Measurements from ENCODE around the gene SLC7A7. TPM values are rescaled to one million over a fixed set of nuclear protein-coding genes. Genes with fewer than 3 reads are reported as not detected.

Gene SLC7A7
- total and polyA plus RNA-seq, 10 of the 15 experiments (the other 5 are each of a cell fraction or from before 2014, with no cell fraction given), result 27.8 to 79.2 (median 50.8) TPM

DNA sequence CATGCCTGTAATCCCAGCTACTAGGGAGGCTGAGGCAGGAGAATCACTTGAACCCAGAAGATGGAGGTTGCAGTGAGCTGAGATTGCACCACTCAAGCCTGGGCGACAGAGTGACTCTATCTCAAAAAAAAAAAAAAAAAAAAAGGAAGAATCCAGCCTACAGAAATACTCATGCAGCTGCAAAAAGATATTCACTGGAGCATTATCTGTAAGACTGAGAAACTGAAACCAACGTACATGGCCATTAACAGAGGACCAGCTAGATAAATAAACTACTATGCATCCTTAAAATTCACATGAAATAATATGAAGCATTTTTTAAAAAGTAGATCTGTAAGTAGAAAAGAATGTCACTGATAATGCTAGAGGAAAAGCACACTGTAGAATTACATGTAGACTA is 3.5 kb downstream of the SLC7A7 start:
- Histone ChIP-seq H2AFZ (ENCODE audit: control insufficient read depth, low read depth, low read length) (no peak overlapping the region; the same call in 1 of the 2 replicates), H3K4me1 (ENCODE audit: control insufficient read depth, insufficient read depth, low read length) (peaks cover 29% of the 10 kb centered on the region), H4K20me1 (ENCODE audit: control insufficient read depth, insufficient read depth) (no peaks in the 10 kb centered on the region), H3K9ac (ENCODE audit: control insufficient read depth, insufficient read depth, low read length) (peak overlapping the region; percentile 62), H3K4me2 (ENCODE audit: control insufficient read depth, insufficient read depth) (peak overlapping the region; percentile 78), H3K4me3 (peak overlapping the region; percentile 78), H3K9me3 (replicated peaks; ENCODE audit: control insufficient read depth, insufficient read depth, low read length) (no peaks in the 10 kb centered on the region), H3K27ac (ENCODE audit: control insufficient read depth, insufficient read depth) (peak overlapping the region; percentile 71), H3K36me3 (ENCODE audit: control insufficient read depth in 2 of 2, insufficient read depth in 2 of 2, low read length in 1 of 2) (no peaks in the 10 kb centered on the region), H3K27me3 (replicated peaks in 1 of 2; ENCODE audit: control insufficient read depth in 2 of 2, insufficient read depth in 2 of 2, low read length in 1 of 2) (no peaks in the 10 kb centered on the region), H3K79me2 (ENCODE audit: control insufficient read depth, insufficient read depth, low read length) (peaks cover 54% of the 10 kb centered on the region)
- ChIA-PET RAD21 (ENCODE audit: unreplicated experiment) (interaction anchor here (0.8 to 14.2 kb wide), 15 partner anchors 8 to 248 kb away, joined by 3 to 219 read pairs (median 5); partner anchors contain the start of gene OXA1L), SMC1A (ENCODE audit: uncharacterized antibody, unreplicated experiment) (interaction anchor here (0.6 to 16.0 kb wide), 19 partner anchors 8 to 254 kb away, joined by 3 to 395 read pairs (median 4); partner anchors contain the start of genes LRP10, MRPL52 and OXA1L), CTCF (interaction anchor here (1.0 to 15.1 kb wide), 11 partner anchors 9 to 357 kb away, joined by 3 to 324 read pairs (median 10); no protein-coding TSS in a partner anchor), POLR2A (interaction anchor here (0.6 to 17.5 kb wide), 8 partner anchors 8 to 327 kb away, joined by 3 to 245 read pairs (median 6); no protein-coding TSS in a partner anchor)
- no peak for DNase-seq (ENCODE audit: low read depth, low spot score)
- 0% methylated on average over 1 of the region's 2 CpGs for WGBS (ENCODE audit: insufficient coverage, insufficient replicate concordance, low lambda C conversion rate, missing lambda C conversion rate)
- no peak for FAIRE-seq
- BruUV-seq (replicated peaks), result no TSS peak
- in situ Hi-C loops (cut with MboI) (no loop called here), intact Hi-C loops (cut with micrococcal nuclease; ENCODE audit: unreplicated experiment) (loop anchor here (1.0 to 2.0 kb wide), 2 partner anchors 11 to 21 kb away; no protein-coding TSS in a partner anchor)
- peak; percentile 22 for ATAC-seq
- no peak for TF ChIP-seq KDM1A (IDR thresholded peaks at IDR 0.05; ENCODE audit: borderline replicate concordance)
- no peak for TF ChIP-seq EGR1 (IDR thresholded peaks at IDR 0.05; ENCODE audit: borderline replicate concordance in 1 of 2, low read depth in 2 of 2, low read length in 2 of 2)
- TF ChIP-seq NFYA (IDR thresholded peaks at IDR 0.05; ENCODE audit: borderline replicate concordance, low read depth, low read length), result no peak
- TF ChIP-seq, protein P1, sequence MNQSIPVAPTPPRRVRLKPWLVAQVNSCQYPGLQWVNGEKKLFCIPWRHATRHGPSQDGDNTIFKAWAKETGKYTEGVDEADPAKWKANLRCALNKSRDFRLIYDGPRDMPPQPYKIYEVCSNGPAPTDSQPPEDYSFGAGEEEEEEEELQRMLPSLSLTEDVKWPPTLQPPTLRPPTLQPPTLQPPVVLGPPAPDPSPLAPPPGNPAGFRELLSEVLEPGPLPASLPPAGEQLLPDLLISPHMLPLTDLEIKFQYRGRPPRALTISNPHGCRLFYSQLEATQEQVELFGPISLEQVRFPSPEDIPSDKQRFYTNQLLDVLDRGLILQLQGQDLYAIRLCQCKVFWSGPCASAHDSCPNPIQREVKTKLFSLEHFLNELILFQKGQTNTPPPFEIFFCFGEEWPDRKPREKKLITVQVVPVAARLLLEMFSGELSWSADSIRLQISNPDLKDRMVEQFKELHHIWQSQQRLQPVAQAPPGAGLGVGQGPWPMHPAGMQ (IDR thresholded peaks at IDR 0.05; ENCODE audit: borderline replicate concordance), result no peak
- TF ChIP-seq, protein P2, sequence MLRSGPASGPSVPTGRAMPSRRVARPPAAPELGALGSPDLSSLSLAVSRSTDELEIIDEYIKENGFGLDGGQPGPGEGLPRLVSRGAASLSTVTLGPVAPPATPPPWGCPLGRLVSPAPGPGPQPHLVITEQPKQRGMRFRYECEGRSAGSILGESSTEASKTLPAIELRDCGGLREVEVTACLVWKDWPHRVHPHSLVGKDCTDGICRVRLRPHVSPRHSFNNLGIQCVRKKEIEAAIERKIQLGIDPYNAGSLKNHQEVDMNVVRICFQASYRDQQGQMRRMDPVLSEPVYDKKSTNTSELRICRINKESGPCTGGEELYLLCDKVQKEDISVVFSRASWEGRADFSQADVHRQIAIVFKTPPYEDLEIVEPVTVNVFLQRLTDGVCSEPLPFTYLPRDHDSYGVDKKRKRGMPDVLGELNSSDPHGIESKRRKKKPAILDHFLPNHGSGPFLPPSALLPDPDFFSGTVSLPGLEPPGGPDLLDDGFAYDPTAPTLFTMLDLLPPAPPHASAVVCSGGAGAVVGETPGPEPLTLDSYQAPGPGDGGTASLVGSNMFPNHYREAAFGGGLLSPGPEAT (IDR thresholded peaks at IDR 0.05; ENCODE audit: low read depth), result no peak
- TF ChIP-seq TAF1 (IDR thresholded peaks at IDR 0.05; ENCODE audit: borderline replicate concordance, low read depth, low read length), result no peak
- TF ChIP-seq EZH2 (IDR thresholded peaks at IDR 0.05; ENCODE audit: borderline replicate concordance, control insufficient read depth, low read depth, low read length), result no peak
- TF ChIP-seq WRNIP1 (IDR thresholded peaks at IDR 0.05; ENCODE audit: borderline replicate concordance, low read depth, low read length), result no peak
- TF ChIP-seq POU2F2 (IDR thresholded peaks at IDR 0.05; ENCODE audit: borderline replicate concordance, low read depth, low read length), result no peak
- no peak for TF ChIP-seq HDAC6 (IDR thresholded peaks at IDR 0.05; ENCODE audit: unreplicated experiment)
- no peak for TF ChIP-seq IKZF1 (conservative IDR thresholded peaks at IDR 0.05)
- TF ChIP-seq, protein P3, sequence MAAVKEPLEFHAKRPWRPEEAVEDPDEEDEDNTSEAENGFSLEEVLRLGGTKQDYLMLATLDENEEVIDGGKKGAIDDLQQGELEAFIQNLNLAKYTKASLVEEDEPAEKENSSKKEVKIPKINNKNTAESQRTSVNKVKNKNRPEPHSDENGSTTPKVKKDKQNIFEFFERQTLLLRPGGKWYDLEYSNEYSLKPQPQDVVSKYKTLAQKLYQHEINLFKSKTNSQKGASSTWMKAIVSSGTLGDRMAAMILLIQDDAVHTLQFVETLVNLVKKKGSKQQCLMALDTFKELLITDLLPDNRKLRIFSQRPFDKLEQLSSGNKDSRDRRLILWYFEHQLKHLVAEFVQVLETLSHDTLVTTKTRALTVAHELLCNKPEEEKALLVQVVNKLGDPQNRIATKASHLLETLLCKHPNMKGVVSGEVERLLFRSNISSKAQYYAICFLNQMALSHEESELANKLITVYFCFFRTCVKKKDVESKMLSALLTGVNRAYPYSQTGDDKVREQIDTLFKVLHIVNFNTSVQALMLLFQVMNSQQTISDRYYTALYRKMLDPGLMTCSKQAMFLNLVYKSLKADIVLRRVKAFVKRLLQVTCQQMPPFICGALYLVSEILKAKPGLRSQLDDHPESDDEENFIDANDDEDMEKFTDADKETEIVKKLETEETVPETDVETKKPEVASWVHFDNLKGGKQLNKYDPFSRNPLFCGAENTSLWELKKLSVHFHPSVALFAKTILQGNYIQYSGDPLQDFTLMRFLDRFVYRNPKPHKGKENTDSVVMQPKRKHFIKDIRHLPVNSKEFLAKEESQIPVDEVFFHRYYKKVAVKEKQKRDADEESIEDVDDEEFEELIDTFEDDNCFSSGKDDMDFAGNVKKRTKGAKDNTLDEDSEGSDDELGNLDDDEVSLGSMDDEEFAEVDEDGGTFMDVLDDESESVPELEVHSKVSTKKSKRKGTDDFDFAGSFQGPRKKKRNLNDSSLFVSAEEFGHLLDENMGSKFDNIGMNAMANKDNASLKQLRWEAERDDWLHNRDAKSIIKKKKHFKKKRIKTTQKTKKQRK (IDR thresholded peaks at IDR 0.05; ENCODE audit: low read depth, low read length), result no peak
- TF ChIP-seq NBN (IDR thresholded peaks at IDR 0.05), result no peak
- no peak for TF ChIP-seq CREM (IDR thresholded peaks at IDR 0.05; ENCODE audit: low read depth)
- TF ChIP-seq BRCA1 (IDR thresholded peaks at IDR 0.05; ENCODE audit: low read depth, low read length), result no peak
- TF ChIP-seq MEF2B (IDR thresholded peaks at IDR 0.05; ENCODE audit: partially characterized antibody, poor library complexity, severe bottlenecking), result no peak
- TF ChIP-seq TARDBP (IDR thresholded peaks at IDR 0.05; ENCODE audit: borderline replicate concordance), result no peak
- TF ChIP-seq TCF12 (IDR thresholded peaks at IDR 0.05; ENCODE audit: low read depth, low read length), result no peak
- no peak for TF ChIP-seq BACH1 (IDR thresholded peaks at IDR 0.05; ENCODE audit: borderline replicate concordance)

Measured in GM12878 (cell line).